K562 (cell line): ENCODE results near the gene PRPH2. TPM values are rescaled to one million over a fixed set of nuclear protein-coding genes. Genes with fewer than 3 reads are reported as not detected.

ENCODE experiments used
- HDAC6 ChIP-seq: IDR thresholded peaks from 2 replicates; pipeline ENCODE4 v1.6.1; 2012; ENCODE audit warnings: low read depth, mild to moderate bottlenecking, control low read depth, inconsistent platforms, low read length, moderate library complexity
- HDGF ChIP-seq: fragments of 450-650 bp; IDR thresholded peaks from 2 replicates; pipeline ENCODE4 v1.6.1; 2016
- HNRNPLL ChIP-seq: fragments of 200-400 bp; formaldehyde crosslinking; IDR thresholded peaks from 2 replicates; pipeline ENCODE4 v1.6.1; 2017; ENCODE audit warnings: low read length, low read depth, mild to moderate bottlenecking; ENCODE audit not compliant: poor library complexity, severe bottlenecking
- NCOA4 ChIP-seq: fragments of 450-650 bp; IDR thresholded peaks from 2 replicates; pipeline ENCODE4 v1.6.1; 2018; ENCODE audit warnings: mild to moderate bottlenecking; ENCODE audit not compliant: partially characterized antibody
- PCBP2 ChIP-seq: fragments of 200-400 bp; formaldehyde crosslinking; IDR thresholded peaks from 2 replicates; pipeline ENCODE4 v1.6.1; 2018; ENCODE audit warnings: low read length, low read depth, mild to moderate bottlenecking, moderate library complexity; ENCODE audit not compliant: poor library complexity, severe bottlenecking
- POLR2B ChIP-seq: fragments of 450-650 bp; IDR thresholded peaks from 2 replicates; pipeline ENCODE4 v1.6.1; 2018; ENCODE audit warnings: low read depth; ENCODE audit not compliant: partially characterized antibody
- RBM25 ChIP-seq: fragments of 200-400 bp; formaldehyde crosslinking; IDR thresholded peaks from 2 replicates; pipeline ENCODE4 v1.6.1; 2018; ENCODE audit warnings: low read length, low read depth, moderate library complexity; ENCODE audit not compliant: severe bottlenecking
- ZKSCAN3 ChIP-seq: fragments of 250-450 bp; sonication (Bioruptor Pico); IDR thresholded peaks from 2 replicates; pipeline ENCODE4 v1.4.0; 2020
- ZNF140 ChIP-seq: fragments of 250-450 bp; sonication (Bioruptor Pico); IDR thresholded peaks from 2 replicates; pipeline ENCODE4 v1.8.0; 2021; ENCODE audit warnings: moderate library complexity, mild to moderate bottlenecking, inconsistent platforms
- polyA plus RNA-seq, 8 experiments: library from polyadenylated mRNA; depleted of rRNA in 4 of 8; stranded (reverse) in 5 of 8; unstranded in 3 of 8; fragments of >200 nt; fragmentation: Nextera tagmentation in 2 of 8; fragmentation: Illumina TruSeq in 1 of 8; extraction: Ambion mirVana in 2 of 8; extraction: Trizol in 1 of 8; gene quantifications; 2 replicates each; pipeline versions ENCODE4 v1.2.1 to v1.2.3, GENCODE V29; 2011 to 2014; ENCODE audit warnings: inconsistent platforms in 1 of 8, missing spikeins in 1 of 8
- total RNA-seq, 7 experiments: library from RNA; depleted of rRNA in 6 of 7; stranded (reverse); fragments of >200 nt in 6 of 7; fragmentation: Illumina TruSeq in 2 of 7; extraction: Trizol in 2 of 7; gene quantifications; 2 replicates each; pipeline versions ENCODE4 v1.2.1 to v1.2.3, GENCODE V29; 2011 to 2021; ENCODE audit warnings: low replicate concordance in 1 of 7
- TF ChIP-seq, protein P1 (sequence below): sonication (generic); formaldehyde crosslinking; IDR thresholded peaks from 2 replicates; pipeline ENCODE4 v1.8.1; 2023; ENCODE audit warnings: mild to moderate bottlenecking, missing genetic modification reagents
- TF ChIP-seq, protein P2 (sequence below): fragments of 250-450 bp; sonication (Bioruptor Pico); IDR thresholded peaks from 2 replicates; pipeline ENCODE4 v1.8.0; 2021; ENCODE audit warnings: moderate library complexity, mild to moderate bottlenecking, inconsistent platforms
- TF ChIP-seq, protein P3 (sequence below), 2 experiments: fragments of 450-650 bp in 1 of 2; sonication (generic) in 1 of 2; formaldehyde crosslinking; conservative IDR thresholded peaks; 2 replicates each; pipeline versions ENCODE4 v1.4.0 to v1.8.1; 2020 to 2022; ENCODE audit warnings: mild to moderate bottlenecking in 1 of 2, missing genetic modification reagents in 1 of 2
- TF ChIP-seq, protein P4 (sequence below), 2 experiments: fragments of 450-650 bp in 1 of 2; sonication (generic) in 1 of 2; formaldehyde crosslinking in 1 of 2; IDR thresholded peaks; 2 replicates each; pipeline versions ENCODE4 v1.7.1 to v1.9.0; 2016 to 2022; ENCODE audit warnings: inconsistent platforms in 1 of 2, mild to moderate bottlenecking in 1 of 2, missing genetic modification reagents in 1 of 2
- TF ChIP-seq, protein P5 (sequence below): fragments of 250-450 bp; sonication (Bioruptor Pico); IDR thresholded peaks from 2 replicates; pipeline ENCODE4 v1.9.0; 2021; ENCODE audit warnings: mild to moderate bottlenecking, inconsistent platforms

PRPH2 gene
- total and polyA plus RNA-seq, 9 of the 15 experiments (the other 6 are each of a cell fraction or from before 2014, with no cell fraction given), result 0.03 to 0.11 (median 0.03) TPM; not detected in 5

DNA sequence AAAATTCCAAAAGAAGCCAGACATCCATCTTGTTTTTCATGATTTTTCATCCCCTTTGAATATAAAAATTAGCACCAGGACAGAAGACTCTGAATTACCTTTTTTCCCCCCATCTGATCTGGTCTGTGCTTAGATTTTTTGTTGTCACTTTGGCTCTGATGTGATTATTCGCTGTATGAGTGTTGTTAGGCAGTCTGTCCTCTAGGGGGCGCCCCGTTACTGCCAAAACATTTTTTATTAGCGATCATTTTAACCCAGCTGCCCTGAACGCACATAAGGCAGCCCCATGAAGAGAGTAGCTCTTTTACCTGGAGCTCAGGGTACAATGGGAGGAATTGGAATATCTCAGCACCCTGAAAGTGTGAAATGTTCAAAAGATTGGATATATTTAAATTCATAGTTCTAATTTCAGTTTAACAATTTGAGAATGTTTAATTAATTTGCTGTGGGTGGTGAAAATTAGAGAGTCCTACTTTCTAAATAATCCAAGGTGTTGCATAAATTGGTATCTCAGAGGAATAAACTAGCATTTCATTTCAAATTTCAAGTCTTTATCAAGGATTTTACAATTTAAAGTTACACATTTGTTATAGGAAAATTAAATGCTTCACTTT is 60.8 kb downstream of the PRPH2 start (continued):
- TF ChIP-seq PCBP2 (no peak), ZNF140 (no peak), RBM25 (no peak), POLR2B (no peak), ZKSCAN3 (CRISPR knock-in tag) (no peak), NCOA4 (no peak), HDAC6 (no peak), HDGF (no peak), HNRNPLL (no peak)
- TF ChIP-seq, protein P1, sequence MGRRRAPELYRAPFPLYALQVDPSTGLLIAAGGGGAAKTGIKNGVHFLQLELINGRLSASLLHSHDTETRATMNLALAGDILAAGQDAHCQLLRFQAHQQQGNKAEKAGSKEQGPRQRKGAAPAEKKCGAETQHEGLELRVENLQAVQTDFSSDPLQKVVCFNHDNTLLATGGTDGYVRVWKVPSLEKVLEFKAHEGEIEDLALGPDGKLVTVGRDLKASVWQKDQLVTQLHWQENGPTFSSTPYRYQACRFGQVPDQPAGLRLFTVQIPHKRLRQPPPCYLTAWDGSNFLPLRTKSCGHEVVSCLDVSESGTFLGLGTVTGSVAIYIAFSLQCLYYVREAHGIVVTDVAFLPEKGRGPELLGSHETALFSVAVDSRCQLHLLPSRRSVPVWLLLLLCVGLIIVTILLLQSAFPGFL (CRISPR knock-in tag), result no peak
- TF ChIP-seq, protein P2, sequence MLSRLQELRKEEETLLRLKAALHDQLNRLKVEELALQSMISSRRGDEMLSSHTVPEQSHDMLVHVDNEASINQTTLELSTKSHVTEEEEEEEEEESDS (CRISPR knock-in tag), result no peak
- TF ChIP-seq, protein P3, sequence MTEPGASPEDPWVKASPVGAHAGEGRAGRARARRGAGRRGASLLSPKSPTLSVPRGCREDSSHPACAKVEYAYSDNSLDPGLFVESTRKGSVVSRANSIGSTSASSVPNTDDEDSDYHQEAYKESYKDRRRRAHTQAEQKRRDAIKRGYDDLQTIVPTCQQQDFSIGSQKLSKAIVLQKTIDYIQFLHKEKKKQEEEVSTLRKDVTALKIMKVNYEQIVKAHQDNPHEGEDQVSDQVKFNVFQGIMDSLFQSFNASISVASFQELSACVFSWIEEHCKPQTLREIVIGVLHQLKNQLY (CRISPR knock-in tag; conservative IDR thresholded peaks at IDR 0.05), result no peak
- TF ChIP-seq, protein P4, sequence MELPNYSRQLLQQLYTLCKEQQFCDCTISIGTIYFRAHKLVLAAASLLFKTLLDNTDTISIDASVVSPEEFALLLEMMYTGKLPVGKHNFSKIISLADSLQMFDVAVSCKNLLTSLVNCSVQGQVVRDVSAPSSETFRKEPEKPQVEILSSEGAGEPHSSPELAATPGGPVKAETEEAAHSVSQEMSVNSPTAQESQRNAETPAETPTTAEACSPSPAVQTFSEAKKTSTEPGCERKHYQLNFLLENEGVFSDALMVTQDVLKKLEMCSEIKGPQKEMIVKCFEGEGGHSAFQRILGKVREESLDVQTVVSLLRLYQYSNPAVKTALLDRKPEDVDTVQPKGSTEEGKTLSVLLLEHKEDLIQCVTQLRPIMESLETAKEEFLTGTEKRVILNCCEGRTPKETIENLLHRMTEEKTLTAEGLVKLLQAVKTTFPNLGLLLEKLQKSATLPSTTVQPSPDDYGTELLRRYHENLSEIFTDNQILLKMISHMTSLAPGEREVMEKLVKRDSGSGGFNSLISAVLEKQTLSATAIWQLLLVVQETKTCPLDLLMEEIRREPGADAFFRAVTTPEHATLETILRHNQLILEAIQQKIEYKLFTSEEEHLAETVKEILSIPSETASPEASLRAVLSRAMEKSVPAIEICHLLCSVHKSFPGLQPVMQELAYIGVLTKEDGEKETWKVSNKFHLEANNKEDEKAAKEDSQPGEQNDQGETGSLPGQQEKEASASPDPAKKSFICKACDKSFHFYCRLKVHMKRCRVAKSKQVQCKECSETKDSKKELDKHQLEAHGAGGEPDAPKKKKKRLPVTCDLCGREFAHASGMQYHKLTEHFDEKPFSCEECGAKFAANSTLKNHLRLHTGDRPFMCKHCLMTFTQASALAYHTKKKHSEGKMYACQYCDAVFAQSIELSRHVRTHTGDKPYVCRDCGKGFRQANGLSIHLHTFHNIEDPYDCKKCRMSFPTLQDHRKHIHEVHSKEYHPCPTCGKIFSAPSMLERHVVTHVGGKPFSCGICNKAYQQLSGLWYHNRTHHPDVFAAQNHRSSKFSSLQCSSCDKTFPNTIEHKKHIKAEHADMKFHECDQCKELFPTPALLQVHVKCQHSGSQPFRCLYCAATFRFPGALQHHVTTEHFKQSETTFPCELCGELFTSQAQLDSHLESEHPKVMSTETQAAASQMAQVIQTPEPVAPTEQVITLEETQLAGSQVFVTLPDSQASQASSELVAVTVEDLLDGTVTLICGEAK (IDR thresholded peaks at IDR 0.05), result no peak
- TF ChIP-seq, protein P4 (CRISPR knock-in tag; IDR thresholded peaks at IDR 0.05), result no peak
- TF ChIP-seq, protein P5, sequence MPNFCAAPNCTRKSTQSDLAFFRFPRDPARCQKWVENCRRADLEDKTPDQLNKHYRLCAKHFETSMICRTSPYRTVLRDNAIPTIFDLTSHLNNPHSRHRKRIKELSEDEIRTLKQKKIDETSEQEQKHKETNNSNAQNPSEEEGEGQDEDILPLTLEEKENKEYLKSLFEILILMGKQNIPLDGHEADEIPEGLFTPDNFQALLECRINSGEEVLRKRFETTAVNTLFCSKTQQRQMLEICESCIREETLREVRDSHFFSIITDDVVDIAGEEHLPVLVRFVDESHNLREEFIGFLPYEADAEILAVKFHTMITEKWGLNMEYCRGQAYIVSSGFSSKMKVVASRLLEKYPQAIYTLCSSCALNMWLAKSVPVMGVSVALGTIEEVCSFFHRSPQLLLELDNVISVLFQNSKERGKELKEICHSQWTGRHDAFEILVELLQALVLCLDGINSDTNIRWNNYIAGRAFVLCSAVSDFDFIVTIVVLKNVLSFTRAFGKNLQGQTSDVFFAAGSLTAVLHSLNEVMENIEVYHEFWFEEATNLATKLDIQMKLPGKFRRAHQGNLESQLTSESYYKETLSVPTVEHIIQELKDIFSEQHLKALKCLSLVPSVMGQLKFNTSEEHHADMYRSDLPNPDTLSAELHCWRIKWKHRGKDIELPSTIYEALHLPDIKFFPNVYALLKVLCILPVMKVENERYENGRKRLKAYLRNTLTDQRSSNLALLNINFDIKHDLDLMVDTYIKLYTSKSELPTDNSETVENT (CRISPR knock-in tag), result no peak
